Stimulated activated memory B cell treated with anti-CD40 and anti-IgM and Interleukin-4, amounts not matched to agents 10 μg/mL and 1 μg/mL and 100 μg/mL, for 72 hours (primary cell): ENCODE measurements around the gene PIP4P1.

Experiments used
- ATAC-seq: fragments of 150-1000 bp; cut with Tn5 transposase; 2 replicates; pipeline ENCODE4 v1.10.0; 2021
- H3K27ac Mint-ChIP-seq: one replicate; pipeline ENCODE4 v1.8.0; 2022; ENCODE audit warnings: mild to moderate bottlenecking, mixed read lengths
- H3K27me3 Mint-ChIP-seq: one replicate; pipeline ENCODE4 v1.8.0; 2022; ENCODE audit warnings: mixed read lengths
- H3K36me3 Mint-ChIP-seq: one replicate; pipeline ENCODE4 v1.8.0; 2022; ENCODE audit warnings: mixed read lengths
- H3K4me1 Mint-ChIP-seq: one replicate; pipeline ENCODE4 v1.8.0; 2022; ENCODE audit warnings: mixed read lengths
- H3K4me3 Mint-ChIP-seq: one replicate; pipeline ENCODE4 v1.8.0; 2022; ENCODE audit warnings: mild to moderate bottlenecking, moderate library complexity, mixed read lengths
- H3K9me3 Mint-ChIP-seq: one replicate; pipeline ENCODE4 v1.8.0; 2022; ENCODE audit warnings: mixed read lengths

The PIP4P1 gene

DNA sequence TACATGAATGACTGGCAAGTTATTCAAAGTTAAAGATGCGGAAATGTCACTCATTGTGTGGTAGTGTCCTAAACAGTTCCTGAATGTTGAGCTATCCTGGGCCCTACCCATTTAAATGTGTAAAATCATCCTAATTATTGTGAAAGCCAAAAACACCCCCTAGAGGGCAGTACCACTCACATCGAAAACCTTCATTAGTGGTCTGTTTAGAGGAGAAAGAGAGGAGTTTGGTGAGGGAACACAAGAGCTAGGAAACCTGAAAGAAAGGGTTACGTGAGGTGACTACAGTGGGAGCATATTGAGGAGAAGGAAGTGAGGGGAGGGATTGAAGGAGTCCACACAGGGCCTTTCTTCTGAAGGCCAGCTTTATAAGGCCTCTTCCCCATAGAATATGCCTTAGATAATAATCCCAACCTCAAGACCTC is 45.4 kb downstream of the PIP4P1 start:
- no peaks in the 10 kb centered on the region for H3K36me3 Mint-ChIP-seq
- H3K4me3 Mint-ChIP-seq = no peak overlapping the region
- peak overlapping the region; percentile 66 for H3K27ac Mint-ChIP-seq
- ATAC-seq = peak; percentile 66
- peaks cover 30% of the 10 kb centered on the region for H3K4me1 Mint-ChIP-seq
- H3K9me3 Mint-ChIP-seq = no peaks in the 10 kb centered on the region
- H3K27me3 Mint-ChIP-seq = no peaks in the 10 kb centered on the region

DNA sequence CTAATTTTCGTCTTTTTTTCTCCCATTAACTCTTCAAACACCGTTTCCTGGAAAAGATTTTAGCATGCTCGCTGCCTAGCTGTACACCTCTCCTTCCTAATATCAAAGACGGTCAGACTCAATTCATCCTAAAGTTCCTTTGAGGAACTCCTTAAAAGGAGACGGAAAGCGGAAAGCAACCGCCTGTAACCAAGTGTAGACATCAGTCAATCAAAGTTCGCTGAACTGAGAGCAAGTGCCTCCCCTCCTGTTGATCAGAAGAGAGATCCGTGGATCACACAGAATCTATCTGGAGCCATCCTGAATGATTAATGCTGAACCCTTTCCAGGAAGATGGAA is 47.5 kb downstream of the PIP4P1 start:
- Mint-ChIP-seq H3K4me3 (peak overlapping the region; percentile 97), H3K36me3 (peaks cover 7% of the 10 kb centered on the region), H3K9me3 (no peaks in the 10 kb centered on the region), H3K27ac (peak overlapping the region; percentile 93), H3K27me3 (no peaks in the 10 kb centered on the region), H3K4me1 (peaks cover 41% of the 10 kb centered on the region)
- ATAC-seq = peak; percentile 69

DNA sequence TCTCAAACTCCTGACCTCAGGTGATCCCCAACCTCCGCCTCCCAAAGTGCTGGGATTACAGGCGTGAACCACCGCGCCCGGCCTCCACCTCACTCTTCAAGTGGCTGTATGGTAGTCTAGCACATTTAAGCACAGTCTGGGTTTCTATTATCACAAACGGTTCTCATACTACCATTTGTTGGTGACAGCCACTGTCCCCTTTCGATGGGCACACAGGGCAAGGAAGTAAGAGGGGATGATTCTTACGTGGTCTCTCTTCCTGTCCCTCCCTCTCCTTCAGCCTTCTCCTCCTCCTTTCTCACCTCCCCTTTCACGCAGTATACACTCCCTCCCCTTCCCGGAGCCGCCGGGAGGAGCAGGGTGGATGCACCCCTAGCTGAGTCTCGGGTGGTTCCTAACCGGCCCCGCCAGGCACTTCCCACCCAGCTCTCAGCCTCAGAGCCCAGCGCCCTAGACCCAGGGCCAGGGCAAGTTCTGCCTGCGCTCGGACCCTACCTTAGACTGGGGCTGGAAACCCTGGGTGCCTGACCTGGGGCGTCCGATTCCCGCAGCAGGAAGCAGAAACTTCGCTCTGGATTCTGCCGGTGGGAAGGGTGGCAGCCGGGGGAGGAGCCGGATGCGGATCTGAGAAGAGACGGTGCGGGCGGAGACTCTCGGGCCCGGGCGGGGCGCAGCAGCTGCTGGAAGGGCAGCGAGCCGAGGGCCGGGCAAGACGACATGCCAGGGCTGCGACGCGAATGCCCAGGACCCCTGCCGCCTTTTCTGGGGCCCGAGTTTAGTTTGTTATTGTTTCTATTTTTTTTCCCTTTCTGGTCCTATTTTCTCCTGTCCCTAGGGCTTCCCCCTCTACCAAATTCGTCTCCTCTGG is 48.1 kb downstream of the PIP4P1 start, which contains the start of gene TEP1:
TEP1 (minus strand) TSS at position 626 of the 868 bp plus-strand sequence. CDS start 5,062 bp downstream, outside the sequence.
- Mint-ChIP-seq H3K27me3 (no peaks in the 10 kb centered on the region), H3K4me1 (peaks cover 44% of the 10 kb centered on the region), H3K9me3 (no peaks in the 10 kb centered on the region), H3K4me3 (peak within 1 kb of the TSS; percentile 97), H3K36me3 (peaks cover 9% of the 10 kb centered on the region), H3K27ac (peak within 1 kb of the TSS; percentile 93)
- ATAC-seq = peak; percentile 92

DNA sequence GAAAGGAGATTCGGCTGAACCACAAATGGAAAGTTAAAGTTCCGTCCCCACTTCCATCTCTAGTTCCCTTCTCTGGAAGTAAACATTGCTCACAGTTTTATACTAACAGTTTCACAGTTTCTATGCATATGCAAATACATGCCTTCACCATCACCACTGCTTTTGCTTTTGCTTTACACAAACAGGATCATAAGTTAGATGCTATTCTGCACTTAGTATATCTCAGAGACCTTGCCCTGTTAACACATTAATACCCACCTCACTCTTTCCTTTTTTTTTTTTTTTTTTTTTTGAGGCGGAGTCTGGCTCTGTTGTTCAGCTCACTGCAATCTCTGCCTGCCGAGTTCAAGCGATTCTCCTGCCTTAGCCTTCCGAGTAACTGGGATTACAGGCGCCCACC is 48.8 kb downstream of the PIP4P1 start:
- peak overlapping the region; percentile 93 for H3K27ac Mint-ChIP-seq

DNA sequence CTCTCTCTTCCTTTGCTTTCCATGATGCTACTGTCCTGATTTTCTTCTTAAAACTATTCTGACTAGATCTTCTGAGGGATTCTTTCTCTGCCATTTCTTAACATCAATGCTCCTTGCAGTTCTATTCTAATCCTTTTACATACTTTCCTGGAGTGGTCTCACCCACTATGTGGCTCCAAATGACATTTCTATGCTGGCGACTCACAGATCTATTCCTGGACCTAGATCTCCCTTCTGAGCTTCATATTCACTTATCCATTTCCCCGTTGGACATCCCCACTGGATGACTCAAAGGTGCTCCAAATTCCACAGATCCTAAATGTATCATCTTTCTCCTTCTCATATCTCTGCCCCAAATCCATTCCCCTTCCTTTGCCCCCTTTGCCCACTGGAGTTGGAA is 52.0 kb downstream of the PIP4P1 start:
- peaks cover 59% of the 10 kb centered on the region for H3K4me1 Mint-ChIP-seq
- no peak overlapping the region for H3K4me3 Mint-ChIP-seq
- no peak for ATAC-seq
- no peaks in the 10 kb centered on the region for H3K9me3 Mint-ChIP-seq
- no peaks in the 10 kb centered on the region for H3K27me3 Mint-ChIP-seq
- peaks cover 46% of the 10 kb centered on the region for H3K36me3 Mint-ChIP-seq
- peak overlapping the region; percentile 2 for H3K27ac Mint-ChIP-seq

More for the DNA sequence above, 48.8 kb downstream of the PIP4P1 start:
- peak; percentile 76 for ATAC-seq
- Mint-ChIP-seq H3K27me3 (no peaks in the 10 kb centered on the region), H3K4me1 (peaks cover 48% of the 10 kb centered on the region), H3K9me3 (no peaks in the 10 kb centered on the region), H3K36me3 (peaks cover 16% of the 10 kb centered on the region), H3K4me3 (peak overlapping the region; percentile 97)
